Endothelial cell (in vitro differentiated cells): ENCODE measurements around the gene MIS12. TPM values are rescaled to one million over a fixed set of nuclear protein-coding genes. Genes with fewer than 3 reads are reported as not detected.
A peak's percentile ranks its signal among the peaks of the same experiment; 100 is the strongest.

Source experiments
- DNase-seq: peaks from one replicate; pipeline ENCODE4 v3.0.0; 2021; ENCODE audit warnings: low spot score
- H3K27ac Mint-ChIP-seq: one replicate; pipeline ENCODE4 v1.8.0; 2021; ENCODE audit warnings: mixed read lengths, inconsistent platforms; ENCODE audit not compliant: unreplicated experiment
- H3K27me3 Mint-ChIP-seq: one replicate; pipeline ENCODE4 v1.8.0; 2021; ENCODE audit warnings: mild to moderate bottlenecking, moderate library complexity, mixed read lengths, inconsistent platforms; ENCODE audit not compliant: unreplicated experiment
- H3K36me3 Mint-ChIP-seq: one replicate; pipeline ENCODE4 v1.8.0; 2021; ENCODE audit warnings: mild to moderate bottlenecking, low read depth, mixed read lengths, inconsistent platforms; ENCODE audit not compliant: unreplicated experiment
- H3K4me1 Mint-ChIP-seq: one replicate; pipeline ENCODE4 v1.8.0; 2021; ENCODE audit warnings: mild to moderate bottlenecking, mixed read lengths, inconsistent platforms; ENCODE audit not compliant: unreplicated experiment
- H3K4me3 Mint-ChIP-seq: one replicate; pipeline ENCODE4 v1.8.0; 2021; ENCODE audit warnings: mild to moderate bottlenecking, mixed read lengths, inconsistent platforms; ENCODE audit not compliant: unreplicated experiment
- H3K9me3 Mint-ChIP-seq: one replicate; pipeline ENCODE4 v1.8.0; 2021; ENCODE audit warnings: mixed read lengths, inconsistent platforms; ENCODE audit not compliant: unreplicated experiment
- long read RNA-seq: library from polyadenylated mRNA; unstranded; transcript quantifications from one replicate; pipeline ENCODE4 v2.0.0, GENCODE V29; 2020; ENCODE audit not compliant: unreplicated experiment
- total RNA-seq: library from RNA; stranded (reverse); fragmentation: NEBNext Ultra II Directional; extraction: Animal tissue kit (Norgen Biotek cat#: 25700); gene quantifications from one replicate; pipeline ENCODE4 v1.2.1, GENCODE V29; 2021; ENCODE audit not compliant: unreplicated experiment
- TF ChIP-seq, protein P1 (sequence below): fragments of 200-600 bp; sonication (generic); IDR thresholded peaks from one replicate; pipeline ENCODE4 v1.5.0; 2021; ENCODE audit warnings: antibody characterized with exemption; ENCODE audit not compliant: unreplicated experiment

The MIS12 gene, protein sequence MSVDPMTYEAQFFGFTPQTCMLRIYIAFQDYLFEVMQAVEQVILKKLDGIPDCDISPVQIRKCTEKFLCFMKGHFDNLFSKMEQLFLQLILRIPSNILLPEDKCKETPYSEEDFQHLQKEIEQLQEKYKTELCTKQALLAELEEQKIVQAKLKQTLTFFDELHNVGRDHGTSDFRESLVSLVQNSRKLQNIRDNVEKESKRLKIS
- 17.2 TPM for total RNA-seq
- long read RNA-seq, transcript MIS12-202 (2 exons, 2,204 nt), result major isoform, 8 of 15 reads
- long read RNA-seq, partial matches to known transcripts, result 0 of 15 reads
- long read RNA-seq, other reads (novel, unspliced or antisense), result 3 of 15 reads

GRCh38 chr17:5486206-5487124 is at the start of gene MIS12:
Gene MIS12, plus strand, starts transcription at chr17:5486566. Its CDS starts 2,297 bp downstream, at chr17:5488863.
- DNase-seq, result peak; percentile 89
- Mint-ChIP-seq H3K27ac (peak within 1 kb of the TSS; percentile 99), H3K27me3 (peaks cover 2% of the 10 kb centered on the region), H3K4me1 (peaks cover 16% of the 10 kb centered on the region), H3K4me3 (peak within 1 kb of the TSS; percentile 100), H3K36me3 (peaks cover 26% of the 10 kb centered on the region), H3K9me3 (no peaks in the 10 kb centered on the region)
- TF ChIP-seq, protein P1, sequence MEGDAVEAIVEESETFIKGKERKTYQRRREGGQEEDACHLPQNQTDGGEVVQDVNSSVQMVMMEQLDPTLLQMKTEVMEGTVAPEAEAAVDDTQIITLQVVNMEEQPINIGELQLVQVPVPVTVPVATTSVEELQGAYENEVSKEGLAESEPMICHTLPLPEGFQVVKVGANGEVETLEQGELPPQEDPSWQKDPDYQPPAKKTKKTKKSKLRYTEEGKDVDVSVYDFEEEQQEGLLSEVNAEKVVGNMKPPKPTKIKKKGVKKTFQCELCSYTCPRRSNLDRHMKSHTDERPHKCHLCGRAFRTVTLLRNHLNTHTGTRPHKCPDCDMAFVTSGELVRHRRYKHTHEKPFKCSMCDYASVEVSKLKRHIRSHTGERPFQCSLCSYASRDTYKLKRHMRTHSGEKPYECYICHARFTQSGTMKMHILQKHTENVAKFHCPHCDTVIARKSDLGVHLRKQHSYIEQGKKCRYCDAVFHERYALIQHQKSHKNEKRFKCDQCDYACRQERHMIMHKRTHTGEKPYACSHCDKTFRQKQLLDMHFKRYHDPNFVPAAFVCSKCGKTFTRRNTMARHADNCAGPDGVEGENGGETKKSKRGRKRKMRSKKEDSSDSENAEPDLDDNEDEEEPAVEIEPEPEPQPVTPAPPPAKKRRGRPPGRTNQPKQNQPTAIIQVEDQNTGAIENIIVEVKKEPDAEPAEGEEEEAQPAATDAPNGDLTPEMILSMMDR, result no peak

DNA sequence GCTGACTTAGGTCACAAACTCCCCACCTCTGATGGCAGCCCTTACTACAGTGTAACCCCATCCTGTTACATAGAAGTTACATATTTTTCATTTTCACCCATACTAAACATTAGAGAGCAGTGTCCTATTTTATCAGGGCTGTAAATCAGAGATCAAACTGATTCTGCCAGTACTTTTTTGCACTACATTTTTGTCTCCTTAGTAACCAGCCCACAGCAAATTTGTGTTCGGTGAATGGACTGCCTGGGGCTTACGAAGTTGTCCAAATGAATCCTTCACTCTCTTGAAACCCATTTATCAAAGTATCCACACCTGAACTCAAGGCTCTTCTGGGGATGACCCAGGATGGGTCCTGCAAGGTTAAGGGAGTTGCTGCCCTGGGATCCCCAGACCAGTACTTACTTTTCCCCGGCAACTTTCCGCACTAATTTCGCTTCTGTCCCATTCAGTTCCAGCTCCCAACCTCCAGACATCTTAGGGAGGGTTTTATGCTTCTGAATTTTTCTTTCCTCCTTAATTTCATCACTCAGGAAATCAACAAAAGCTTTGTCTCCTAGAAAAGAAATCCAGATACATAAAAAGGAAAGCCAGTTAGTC is 48.5 kb upstream of the MIS12 start:
- Mint-ChIP-seq H3K4me3 (peak overlapping the region; percentile 85), H3K36me3 (peaks cover 20% of the 10 kb centered on the region), H3K27ac (peak overlapping the region; percentile 42), H3K9me3 (no peaks in the 10 kb centered on the region), H3K4me1 (peaks cover 16% of the 10 kb centered on the region), H3K27me3 (no peaks in the 10 kb centered on the region)
- DNase-seq, result no peak
- TF ChIP-seq, protein P1, result no peak

- no peaks in the 10 kb centered on the region for H3K27me3 Mint-ChIP-seq
- H3K27ac Mint-ChIP-seq, result peak within 1 kb of the TSS; percentile 70
- DNase-seq, result peak; percentile 98
- peak within 1 kb of the TSS; percentile 89 for H3K4me3 Mint-ChIP-seq
- peaks cover 16% of the 10 kb centered on the region for H3K4me1 Mint-ChIP-seq
- H3K36me3 Mint-ChIP-seq, result peaks cover 14% of the 10 kb centered on the region
- TF ChIP-seq, protein P1, result peak; percentile 100
- no peaks in the 10 kb centered on the region for H3K9me3 Mint-ChIP-seq
Observed at GRCh38 chr17:5438716-5439445, 47.5 kb upstream of the MIS12 start, which contains the start of gene C1QBP. Gene C1QBP, minus strand, starts transcription at chr17:5439155. Its CDS starts 82 bp downstream, at chr17:5439073.

DNA sequence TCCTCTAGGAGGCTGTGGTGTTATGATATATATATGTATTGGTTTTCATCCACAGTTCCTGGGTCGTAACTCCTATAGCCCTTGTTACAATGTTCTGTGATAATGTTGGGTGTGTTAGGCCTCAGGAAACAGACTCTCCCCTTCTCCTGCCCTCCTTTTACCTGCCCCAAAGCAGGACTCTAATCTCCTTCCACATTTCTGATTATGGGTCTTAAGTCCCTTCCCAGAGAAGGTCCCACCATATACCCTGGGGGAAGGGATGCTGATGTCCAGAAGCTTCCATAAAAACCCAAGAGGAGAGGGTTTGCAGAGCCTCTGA is 47.0 kb upstream of the MIS12 start:
- Mint-ChIP-seq H3K27me3 (no peaks in the 10 kb centered on the region), H3K9me3 (no peaks in the 10 kb centered on the region), H3K36me3 (peaks cover 15% of the 10 kb centered on the region), H3K27ac (peak overlapping the region; percentile 70), H3K4me1 (peaks cover 16% of the 10 kb centered on the region), H3K4me3 (peak overlapping the region; percentile 89)
- TF ChIP-seq, protein P1, result no peak
- no peak for DNase-seq
